ENCODE data around the gene COL17A1. TPM values are rescaled to one million over a fixed set of nuclear protein-coding genes. Genes with fewer than 3 reads are reported as not detected.
A peak's percentile ranks its signal among the peaks of the same experiment; 100 is the strongest.

COL17A1 gene
- total RNA-seq, 1 donor from 2014 or later, result 0.43 TPM

- intact Hi-C loops (cut with DNase I), result no loop called here
- DNase-seq (ENCODE audit: missing footprints) (no peak), ATAC-seq (no peak)
Measured at GRCh38 chr10:104061196-104061595, 24.5 kb downstream of the COL17A1 start.

- intact Hi-C loops (cut with DNase I), result no loop called here
- ATAC-seq, result no peak
- no peak for DNase-seq (ENCODE audit: missing footprints)
Measured at GRCh38 chr10:104059364-104059763, 26.3 kb downstream of the COL17A1 start.

- DNase-seq (ENCODE audit: missing footprints) (no peak), ATAC-seq (no peak)
- intact Hi-C loops (cut with DNase I), result no loop called here
Measured at GRCh38 chr10:104057717-104058116, 28.0 kb downstream of the COL17A1 start.

GRCh38 chr10:104056619-104057273, 28.9 kb downstream of the COL17A1 start:
- DNase-seq (ENCODE audit: missing footprints), result no peak
- intact Hi-C loops (cut with DNase I), result no loop called here
- ATAC-seq, result no peak

- DNase-seq (ENCODE audit: missing footprints) (no peak), ATAC-seq (no peak)
- intact Hi-C loops (cut with DNase I), result no loop called here
Measured at GRCh38 chr10:104054430-104054829, 31.2 kb downstream of the COL17A1 start.

- intact Hi-C loops (cut with DNase I), result no loop called here
- ATAC-seq (no peak), DNase-seq (ENCODE audit: missing footprints) (no peak)
Measured at GRCh38 chr10:104053201-104053600, 32.5 kb downstream of the COL17A1 start.

- DNase-seq (ENCODE audit: missing footprints) (no peak), ATAC-seq (no peak)
- intact Hi-C loops (cut with DNase I), result no loop called here
Measured at GRCh38 chr10:104052431-104052830, 33.2 kb downstream of the COL17A1 start.

GRCh38 chr10:104049504-104050250, 36.0 kb downstream of the COL17A1 start:
- intact Hi-C loops (cut with DNase I), result loop anchor here (5.0 kb wide), 1 partner anchor 73 kb away; the partner anchor contains the start of gene SFR1
- no peak for ATAC-seq
- DNase-seq (ENCODE audit: missing footprints), result no peak

- ATAC-seq (no peak), DNase-seq (ENCODE audit: missing footprints) (no peak)
- intact Hi-C loops (cut with DNase I), result loop anchor here (5.0 kb wide), 1 partner anchor 76 kb away; the partner anchor contains the start of gene SFR1
Measured at GRCh38 chr10:104046651-104047050, 39.0 kb downstream of the COL17A1 start.

- no peak for DNase-seq (ENCODE audit: missing footprints)
- ATAC-seq, result peak; percentile 48
- intact Hi-C loops (cut with DNase I), result loop anchor here (1.0 to 5.0 kb wide), 2 partner anchors 77 to 164 kb away; partner anchors contain the start of gene SFR1
Measured at GRCh38 chr10:104045151-104046089, 40.3 kb downstream of the COL17A1 start.

GRCh38 chr10:104043854-104044253, 41.8 kb downstream of the COL17A1 start:
- ATAC-seq (no peak), DNase-seq (ENCODE audit: missing footprints) (no peak)
- intact Hi-C loops (cut with DNase I), result no loop called here

- DNase-seq (ENCODE audit: missing footprints) (no peak), ATAC-seq (no peak)
- intact Hi-C loops (cut with DNase I), result no loop called here
Measured at GRCh38 chr10:104043185-104043830, 42.4 kb downstream of the COL17A1 start.

- intact Hi-C loops (cut with DNase I), result no loop called here
- DNase-seq (ENCODE audit: missing footprints) (no peak), ATAC-seq (no peak)
Measured at GRCh38 chr10:104041891-104042535, 43.7 kb downstream of the COL17A1 start.

- DNase-seq (ENCODE audit: missing footprints), result no peak
- intact Hi-C loops (cut with DNase I), result no loop called here
Measured at GRCh38 chr10:104040862-104041789, 44.6 kb downstream of the COL17A1 start.

GRCh38 chr10:104040382-104040781, 45.3 kb downstream of the COL17A1 start:
- ATAC-seq (no peak), DNase-seq (ENCODE audit: missing footprints) (no peak)
- intact Hi-C loops (cut with DNase I), result no loop called here

More at GRCh38 chr10:104040862-104041789, 44.6 kb downstream of the COL17A1 start:
- no peak for ATAC-seq

GRCh38 chr10:104038958-104039752, 46.5 kb downstream of the COL17A1 start:
- intact Hi-C loops (cut with DNase I), result no loop called here
- no peak for DNase-seq (ENCODE audit: missing footprints)
- no peak for ATAC-seq

Measured in Right ventricle myocardium inferior (tissue), 1 donor.